H1 (cell line): ENCODE data around the gene GPX4. TPM values are rescaled to one million over a fixed set of nuclear protein-coding genes. Genes with fewer than 3 reads are reported as not detected.

Source experiments
- CTCF ChIA-PET: fragments of 300-600 bp; sonication (Branson Sonifier 250); formaldehyde crosslinking; loops from one replicate; lab custom pipeline; 2021; ENCODE audit not compliant: partially characterized antibody; lab: Charles Lee
- POLR2A ChIA-PET: fragments of 300-600 bp; sonication (Branson Sonifier 250); formaldehyde crosslinking; loops from one replicate; lab custom pipeline; 2021; ENCODE audit warnings: inconsistent platforms; ENCODE audit not compliant: partially characterized antibody; lab: Charles Lee
- DNase-seq, 2 experiments: peaks; one replicate each; pipeline versions ENCODE4 v3.0.0 to v3.0.0-alpha.2; 2010 to 2022; ENCODE audit warnings: low spot score in 2 of 2, low read depth in 1 of 2, mixed read lengths in 1 of 2
- FAIRE-seq: peaks from 2 replicates; lab custom pipeline; 2011; peaks lifted over from hg19 to GRCh38; lab: Jason Lieb, UNC
- H2AFZ ChIP-seq: 2 replicates; pipeline ENCODE4 v1.8.1; 2012; ENCODE audit warnings: low read length, inconsistent platforms
- H2AK5ac ChIP-seq: 2 replicates; pipeline ENCODE4 v1.6.1; 2013; ENCODE audit warnings: low read depth, low read length
- H2BK120ac ChIP-seq: replicated peaks from 2 replicates; pipeline ENCODE3; 2013; ENCODE audit warnings: low read depth, low read length, inconsistent platforms
- H2BK12ac ChIP-seq: 2 replicates; pipeline ENCODE4 v1.6.1; 2013; ENCODE audit warnings: low read depth, low read length
- H2BK15ac ChIP-seq: 2 replicates; pipeline ENCODE4 v1.6.1; 2013; ENCODE audit warnings: low read length
- H2BK20ac ChIP-seq: 2 replicates; pipeline ENCODE4 v1.6.1; 2013; ENCODE audit warnings: low read length
- H2BK5ac ChIP-seq: 2 replicates; pipeline ENCODE4 v1.6.1; 2013; ENCODE audit warnings: low read depth, low read length
- H3K14ac ChIP-seq: 2 replicates; pipeline ENCODE4 v1.6.1; 2013; ENCODE audit warnings: inconsistent platforms; ENCODE audit not compliant: insufficient read length
- H3K18ac ChIP-seq: 2 replicates; pipeline ENCODE4 v1.6.1; 2013; ENCODE audit warnings: low read length; ENCODE audit errors: extremely low read depth
- H3K23ac ChIP-seq: 2 replicates; pipeline ENCODE4 v1.6.1; 2013; ENCODE audit warnings: inconsistent platforms; ENCODE audit not compliant: insufficient read length
- H3K23me2 ChIP-seq: 2 replicates; pipeline ENCODE4 v1.6.1; 2013; ENCODE audit warnings: low read depth, low read length
- H3K27ac ChIP-seq: 2 replicates; pipeline ENCODE4 v1.6.1; 2011; ENCODE audit warnings: low read depth, low read length, inconsistent platforms
- H3K27me3 ChIP-seq, 4 experiments: replicated peaks in 1 of 4; 1 replicate in 1 of 4; 2 replicates in 3 of 4; pipeline versions ENCODE4 v1.6.1 to v1.8.1; 2011 to 2013; ENCODE audit warnings: low read length in 3 of 4, mild to moderate bottlenecking in 3 of 4, inconsistent platforms in 2 of 4, mixed read lengths in 2 of 4, moderate library complexity in 1 of 4; ENCODE audit not compliant: control insufficient read depth in 3 of 4, insufficient read depth in 3 of 4; ENCODE audit errors: extremely low read depth in 1 of 4
- H3K36me3 ChIP-seq, 4 experiments: 2 replicates each; pipeline versions ENCODE4 v1.6.1 to v1.8.1; 2011 to 2013; ENCODE audit warnings: mild to moderate bottlenecking in 4 of 4, low read length in 3 of 4, moderate library complexity in 2 of 4, control low read depth in 1 of 4, inconsistent platforms in 1 of 4; ENCODE audit not compliant: insufficient read depth in 4 of 4, control insufficient read depth in 2 of 4
- H3K4ac ChIP-seq: replicated peaks from 2 replicates; pipeline ENCODE3; 2013; ENCODE audit warnings: low read length, low read depth, mixed read lengths, inconsistent platforms; ENCODE audit not compliant: insufficient read length
- H3K4me1 ChIP-seq, 4 experiments: replicated peaks in 1 of 4; 1 replicate in 1 of 4; 2 replicates in 3 of 4; pipeline versions ENCODE4 v1.6.1 to v1.8.1; 2011 to 2013; ENCODE audit warnings: low read length in 3 of 4, inconsistent platforms in 2 of 4, mixed read lengths in 1 of 4; ENCODE audit not compliant: insufficient read depth in 4 of 4, control insufficient read depth in 3 of 4
- H3K4me2 ChIP-seq, 2 experiments: 2 replicates each; pipeline versions ENCODE4 v1.6.1 to v1.8.1; 2011 to 2013; ENCODE audit warnings: low read depth in 2 of 2, low read length in 2 of 2, control low read depth in 1 of 2, inconsistent platforms in 1 of 2, mild to moderate bottlenecking in 1 of 2; ENCODE audit not compliant: insufficient read depth in 1 of 2
- H3K4me3 ChIP-seq, 4 experiments: fragments of 200-600, 300-600 bp in 1 of 4; sonication (generic), shearing (Covaris generic), sonication (Bioruptor Twin) in 1 of 4; 2 replicates each; pipeline versions ENCODE4 v1.5.1 to v1.8.1; 2011 to 2016; ENCODE audit warnings: low read length in 4 of 4, low read depth in 3 of 4, control low read depth in 2 of 4, inconsistent platforms in 2 of 4, mild to moderate bottlenecking in 2 of 4, mixed read lengths in 1 of 4, moderate library complexity in 1 of 4; ENCODE audit not compliant: insufficient read depth in 2 of 4; ENCODE audit errors: extremely low read depth in 1 of 4
- H3K56ac ChIP-seq: replicated peaks from 2 replicates; pipeline ENCODE3; 2013; ENCODE audit warnings: low read depth, mild to moderate bottlenecking, mixed read lengths, low read length, inconsistent platforms; ENCODE audit not compliant: insufficient read length
- H3K79me1 ChIP-seq: 2 replicates; pipeline ENCODE4 v1.6.1; 2013; ENCODE audit warnings: low read depth, low read length, control low read depth
- H3K79me2 ChIP-seq, 2 experiments: 2 replicates each; pipeline versions ENCODE4 v1.6.1 to v1.8.1; 2012 to 2013; ENCODE audit warnings: low read length in 2 of 2, mild to moderate bottlenecking in 2 of 2, inconsistent platforms in 1 of 2; ENCODE audit not compliant: insufficient read depth in 2 of 2, control insufficient read depth in 1 of 2
- H3K9ac ChIP-seq, 4 experiments: replicated peaks in 1 of 4; 1 replicate in 1 of 4; 2 replicates in 3 of 4; pipeline versions ENCODE4 v1.6.1 to v1.8.1; 2011 to 2013; ENCODE audit warnings: low read depth in 3 of 4, low read length in 3 of 4, control low read depth in 2 of 4, mild to moderate bottlenecking in 2 of 4, moderate library complexity in 2 of 4, inconsistent platforms in 1 of 4; ENCODE audit errors: extremely low read depth in 1 of 4
- H3K9me3 ChIP-seq, 2 experiments: 2 replicates each; pipeline versions ENCODE4 v1.6.1 to v1.8.1; 2012 to 2013; ENCODE audit warnings: mild to moderate bottlenecking in 2 of 2, moderate library complexity in 2 of 2, control low read depth in 1 of 2, inconsistent platforms in 1 of 2, low read depth in 1 of 2, low read length in 1 of 2, mixed read lengths in 1 of 2; ENCODE audit not compliant: insufficient read depth in 2 of 2
- H4K20me1 ChIP-seq, 2 experiments: replicated peaks in 1 of 2; 2 replicates each; pipeline versions ENCODE3 to v1.8.1; 2011 to 2013; ENCODE audit warnings: inconsistent platforms in 2 of 2, low read length in 2 of 2, mild to moderate bottlenecking in 1 of 2; ENCODE audit not compliant: insufficient read depth in 2 of 2, control insufficient read depth in 1 of 2
- H4K5ac ChIP-seq: 2 replicates; pipeline ENCODE4 v1.6.1; 2013; ENCODE audit warnings: low read length, low read depth, mixed read lengths, inconsistent platforms; ENCODE audit not compliant: insufficient read length
- H4K8ac ChIP-seq: 2 replicates; pipeline ENCODE4 v1.8.0; 2013; ENCODE audit warnings: mild to moderate bottlenecking, moderate library complexity, low read length, inconsistent platforms; ENCODE audit not compliant: insufficient read depth; ENCODE audit errors: extremely low read depth
- H4K91ac ChIP-seq: replicated peaks from 2 replicates; pipeline ENCODE3; 2013; ENCODE audit warnings: low read length, mixed read lengths, inconsistent platforms; ENCODE audit not compliant: insufficient read length
- ATF2 ChIP-seq: IDR thresholded peaks from 2 replicates; pipeline ENCODE4 v1.6.1; 2012; ENCODE audit warnings: low read length, inconsistent platforms
- CBX5 ChIP-seq: fragments of 300-800, 300-1000 bp; sonication (generic); IDR thresholded peaks from 2 replicates; pipeline ENCODE4 v1.7.1; 2016; ENCODE audit warnings: antibody characterized with exemption, low read length, low read depth
- EP300 ChIP-seq, 2 experiments: IDR thresholded peaks; 1 replicate in 1 of 2; 2 replicates in 1 of 2; pipeline ENCODE4 v1.6.1; 2011 to 2012; ENCODE audit warnings: low read depth in 2 of 2, low read length in 2 of 2, mild to moderate bottlenecking in 2 of 2, borderline replicate concordance in 1 of 2, inconsistent platforms in 1 of 2, moderate library complexity in 1 of 2
- FOSL1 ChIP-seq: IDR thresholded peaks from 2 replicates; pipeline ENCODE4 v1.6.1; 2011; ENCODE audit warnings: mild to moderate bottlenecking, low read depth, low read length, moderate library complexity; ENCODE audit not compliant: insufficient read depth
- MAFK ChIP-seq: IDR thresholded peaks from 2 replicates; pipeline ENCODE4 v1.6.1; 2012; ENCODE audit warnings: low read depth, mild to moderate bottlenecking, improper control_type of control experiment, low read length
- POLR2AphosphoS5 ChIP-seq: IDR thresholded peaks from 2 replicates; pipeline ENCODE4 v1.6.1; 2011; ENCODE audit warnings: low read depth, low read length
- RNF2 ChIP-seq: fragments of 200-900, 300-1000 bp; sonication (generic); IDR thresholded peaks from 2 replicates; pipeline ENCODE4 v1.7.1; 2016; ENCODE audit warnings: borderline replicate concordance, low read depth, mild to moderate bottlenecking, antibody characterized with exemption, low read length; ENCODE audit not compliant: poor library complexity, severe bottlenecking; ENCODE audit errors: missing control alignments
- WGBS, 2 experiments: shearing (Covaris generic) in 1 of 2; methylation state at CpG; one replicate each; pipeline versions ENCODE4 v1.1.6 to v1.1.7; 2013 to 2015; ENCODE audit warnings: low lambda C conversion rate in 2 of 2, mixed read lengths in 2 of 2, inconsistent platforms in 1 of 2, low coverage in 1 of 2, missing lambda C conversion rate in 1 of 2; ENCODE audit not compliant: insufficient replicate concordance in 2 of 2, insufficient coverage in 1 of 2, insufficient read length in 1 of 2; ENCODE audit errors: extremely low coverage in 1 of 2, missing lambda C conversion rate in 1 of 2; 5-methylcytosine and 5-hydroxymethylcytosine counted together
- polyA plus RNA-seq, 7 experiments: library from polyadenylated mRNA; depleted of rRNA in 3 of 7; stranded (reverse) in 5 of 7; unstranded in 2 of 7; fragments of >200 nt in 5 of 7; fragments of 200-250 nt in 2 of 7; gene quantifications; 1 replicate in 5 of 7; 2 replicates in 1 of 7; 4 replicates in 1 of 7; pipeline versions ENCODE4 v1.2.1 to v1.2.3, GENCODE V29; 2011 to 2013; ENCODE audit warnings: missing spikeins in 2 of 7, mixed read lengths in 2 of 7
- total RNA-seq: library from RNA; stranded (reverse); fragmentation: NEBNext Ultra II Directional; extraction: Animal tissue kit (Norgen Biotek cat#: 25700); gene quantifications from 2 replicates; pipeline ENCODE4 v1.2.1, GENCODE V29; 2021

Gene GPX4
- total and polyA plus RNA-seq, 2 of the 8 experiments (the other 6 are each of a cell fraction or from before 2014, with no cell fraction given): 342 to 693 TPM

GRCh38 chr19:1109697-1110671, 6.2 kb downstream of the GPX4 start:
- Histone ChIP-seq H2BK12ac (no peak overlapping the region), H3K27ac (no peak overlapping the region), H3K4me2 (no peak overlapping the region), H3K79me1 (peaks cover 2% of the 10 kb centered on the region), H2BK20ac (no peak overlapping the region), H3K9me3 (no peaks in the 10 kb centered on the region), H4K20me1 (peaks cover 7 to 16% of the 10 kb centered on the region in 2 experiments), H4K5ac (no peak overlapping the region), H3K14ac (no peak overlapping the region), H2AK5ac (no peak overlapping the region), H2BK120ac (no peak overlapping the region), H4K8ac (peak overlapping the region; percentile 51), H3K79me2 (no peaks in the 10 kb centered on the region; a peak in 1 of 4 replicates), H2AFZ (no peak overlapping the region), H3K18ac (no peak overlapping the region), H3K4me3 (no peak overlapping the region), H3K9ac (no peak overlapping the region), H3K36me3 (peaks cover 8 to 43% (median 17%) of the 10 kb centered on the region in 4 experiments; a peak in 6 of 8 replicates), H3K4ac (no peak overlapping the region), H3K4me1 (peaks cover 0 to 11% (median 6%) of the 10 kb centered on the region in 4 experiments; a peak in 5 of 7 replicates), H3K27me3 (no peaks in the 10 kb centered on the region), H2BK5ac (no peak overlapping the region), H2BK15ac (no peak overlapping the region), H4K91ac (no peak overlapping the region), H3K23ac (no peak overlapping the region), H3K23me2 (peaks cover 4% of the 10 kb centered on the region; the same call in 1 of the 2 replicates), H3K56ac (no peak overlapping the region)
- POLR2A ChIA-PET: interaction anchor here (1.0 to 9.8 kb wide), 2 partner anchors 22 to 120 kb away, joined by 4 to 116 read pairs; no protein-coding TSS in a partner anchor
- CTCF ChIA-PET: interaction anchor here (0.6 kb wide), 1 partner anchor 10 kb away, joined by 3 read pairs; no protein-coding TSS in a partner anchor
- no peak for DNase-seq
- FAIRE-seq: no peak
- 92% methylated on average over 36 of the region's 54 CpGs; no CpG with 5 or more reads in 1 of the 2 experiments for WGBS, 2 experiments
- TF ChIP-seq FOSL1 (no peak), ATF2 (no peak), EP300 (IDR thresholded peaks at IDR 0.05; ENCODE audit: borderline replicate concordance in 1 of 2, low read depth in 2 of 2, low read length in 2 of 2) (no peak), CBX5 (no peak), RNF2 (no peak), MAFK (no peak), POLR2AphosphoS5 (no peak)
